ENCODE data around the gene AHRR. TPM values are rescaled to one million over a fixed set of nuclear protein-coding genes. Genes with fewer than 3 reads are reported as not detected.

Gene AHRR
- total RNA-seq, 1 donor from 2014 or later, result 1.4 TPM

DNA sequence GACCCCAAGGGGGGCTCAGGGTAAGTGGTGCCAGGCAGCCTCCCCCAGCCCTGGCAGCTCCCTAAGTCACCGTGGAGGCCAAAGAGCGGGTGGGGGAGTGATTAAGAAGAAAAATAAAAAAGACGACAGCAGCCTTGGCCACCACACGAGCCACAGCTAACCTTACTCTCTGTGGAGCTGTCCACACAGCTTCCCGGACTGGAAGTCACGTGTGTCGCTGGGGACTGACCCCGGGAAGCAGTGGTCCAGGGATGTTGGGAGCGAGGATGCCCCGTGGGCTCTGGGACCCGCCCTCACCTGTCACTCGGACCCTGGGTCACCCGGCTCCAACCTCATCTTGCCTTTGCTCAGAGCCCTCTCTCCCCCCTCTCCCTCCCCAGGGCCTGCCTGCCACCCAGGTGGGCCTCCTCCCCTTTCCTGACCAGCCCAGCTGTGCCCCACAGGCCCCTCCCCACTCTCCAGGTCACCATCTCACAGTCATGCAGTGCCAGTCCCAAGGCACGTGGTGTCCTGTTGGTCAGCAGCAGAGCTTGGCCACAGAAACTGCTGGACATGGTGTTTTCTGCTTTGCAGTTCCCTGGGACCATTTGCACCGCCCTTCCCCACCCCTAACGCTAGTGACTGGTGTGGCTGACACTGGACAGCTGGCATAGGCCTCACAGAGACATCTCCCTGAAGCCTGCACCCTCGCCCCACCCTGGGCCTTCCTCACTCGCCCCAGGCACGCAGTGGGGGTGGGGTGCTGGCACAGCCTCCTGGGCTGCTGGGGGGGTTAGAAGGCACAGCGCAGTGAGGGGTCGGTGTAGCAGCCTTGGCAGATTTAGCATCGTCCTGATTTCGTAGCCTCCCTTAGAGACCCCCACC lies 111.6 kb downstream of the AHRR start:
- H3K36me3 ChIP-seq, result no peaks in the 10 kb centered on the region
- peaks cover 4% of the 10 kb centered on the region for H3K27me3 ChIP-seq (ENCODE audit: low read depth)
- TF ChIP-seq, protein P1, sequence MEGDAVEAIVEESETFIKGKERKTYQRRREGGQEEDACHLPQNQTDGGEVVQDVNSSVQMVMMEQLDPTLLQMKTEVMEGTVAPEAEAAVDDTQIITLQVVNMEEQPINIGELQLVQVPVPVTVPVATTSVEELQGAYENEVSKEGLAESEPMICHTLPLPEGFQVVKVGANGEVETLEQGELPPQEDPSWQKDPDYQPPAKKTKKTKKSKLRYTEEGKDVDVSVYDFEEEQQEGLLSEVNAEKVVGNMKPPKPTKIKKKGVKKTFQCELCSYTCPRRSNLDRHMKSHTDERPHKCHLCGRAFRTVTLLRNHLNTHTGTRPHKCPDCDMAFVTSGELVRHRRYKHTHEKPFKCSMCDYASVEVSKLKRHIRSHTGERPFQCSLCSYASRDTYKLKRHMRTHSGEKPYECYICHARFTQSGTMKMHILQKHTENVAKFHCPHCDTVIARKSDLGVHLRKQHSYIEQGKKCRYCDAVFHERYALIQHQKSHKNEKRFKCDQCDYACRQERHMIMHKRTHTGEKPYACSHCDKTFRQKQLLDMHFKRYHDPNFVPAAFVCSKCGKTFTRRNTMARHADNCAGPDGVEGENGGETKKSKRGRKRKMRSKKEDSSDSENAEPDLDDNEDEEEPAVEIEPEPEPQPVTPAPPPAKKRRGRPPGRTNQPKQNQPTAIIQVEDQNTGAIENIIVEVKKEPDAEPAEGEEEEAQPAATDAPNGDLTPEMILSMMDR (IDR thresholded peaks at IDR 0.05; ENCODE audit: borderline replicate concordance), result no peak
- no peak overlapping the region for H3K4me3 ChIP-seq
- peaks cover 10% of the 10 kb centered on the region for H3K4me1 ChIP-seq
- no peak overlapping the region for H3K27ac ChIP-seq (replicated peaks)
- intact Hi-C loops (cut with micrococcal nuclease), result no loop called here
- DNase-seq, result no peak
- no peaks in the 10 kb centered on the region for H3K9me3 ChIP-seq (replicated peaks)

DNA sequence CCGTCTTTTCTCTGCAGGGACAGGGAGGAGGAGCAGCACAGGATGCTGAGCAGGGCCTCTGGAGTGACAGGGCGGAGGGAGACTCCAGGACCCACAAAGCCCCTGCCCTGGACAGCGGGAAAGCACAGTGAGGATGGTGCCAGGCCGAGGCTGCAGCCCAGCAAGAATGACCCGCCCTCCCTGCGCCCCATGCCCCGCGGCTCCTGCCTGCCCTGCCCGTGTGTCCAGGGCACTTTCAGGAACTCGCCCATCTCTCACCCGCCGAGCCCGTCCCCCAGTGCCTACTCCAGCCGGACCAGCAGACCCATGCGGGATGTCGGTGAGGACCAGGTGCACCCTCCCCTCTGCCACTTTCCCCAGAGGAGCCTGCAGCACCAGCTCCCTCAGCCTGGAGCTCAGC lies 112.3 kb downstream of the AHRR start:
- H3K27ac ChIP-seq (replicated peaks), result no peak overlapping the region
- H3K27me3 ChIP-seq (ENCODE audit: low read depth), result peaks cover 1% of the 10 kb centered on the region
- H3K4me3 ChIP-seq, result no peak overlapping the region
- peaks cover 10% of the 10 kb centered on the region for H3K4me1 ChIP-seq
- TF ChIP-seq, protein P1 (IDR thresholded peaks at IDR 0.05; ENCODE audit: borderline replicate concordance), result no peak
- H3K9me3 ChIP-seq (replicated peaks), result no peaks in the 10 kb centered on the region
- DNase-seq, result no peak
- H3K36me3 ChIP-seq, result no peaks in the 10 kb centered on the region
- intact Hi-C loops (cut with micrococcal nuclease), result no loop called here

DNA sequence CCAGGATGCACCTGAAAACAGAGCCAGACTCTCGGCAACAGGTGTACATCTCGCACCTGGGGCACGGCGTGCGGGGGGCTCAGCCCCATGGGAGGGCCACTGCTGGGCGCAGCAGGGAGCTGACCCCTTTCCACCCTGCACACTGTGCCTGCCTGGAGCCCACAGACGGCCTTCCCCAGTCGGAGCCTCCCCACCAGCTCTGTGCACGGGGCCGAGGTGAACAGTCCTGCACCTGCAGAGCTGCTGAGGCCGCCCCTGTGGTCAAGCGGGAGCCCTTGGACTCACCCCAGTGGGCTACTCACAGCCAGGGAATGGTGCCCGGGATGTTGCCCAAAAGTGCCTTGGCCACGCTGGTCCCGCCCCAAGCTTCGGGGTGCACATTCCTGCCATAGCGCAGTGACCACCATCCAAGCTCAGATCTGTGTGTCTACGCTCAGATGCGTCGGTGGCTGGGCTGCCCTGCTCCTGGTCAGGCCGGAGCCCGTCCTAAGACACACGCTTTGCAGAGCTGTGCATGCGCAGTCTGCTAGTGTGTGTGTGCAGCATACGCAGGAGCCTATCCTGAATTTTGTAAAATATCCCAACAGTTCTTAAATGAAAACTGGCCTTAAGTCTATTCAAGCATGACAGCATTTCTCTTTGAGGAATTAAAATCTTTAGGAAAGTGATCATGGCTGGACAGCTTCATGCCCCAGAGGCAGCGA lies 113.1 kb downstream of the AHRR start:
- Histone ChIP-seq H3K27ac (replicated peaks) (no peak overlapping the region), H3K27me3 (ENCODE audit: low read depth) (no peaks in the 10 kb centered on the region), H3K4me3 (no peak overlapping the region), H3K9me3 (replicated peaks) (no peaks in the 10 kb centered on the region), H3K4me1 (peaks cover 10% of the 10 kb centered on the region), H3K36me3 (no peaks in the 10 kb centered on the region)
- no peak for DNase-seq
- intact Hi-C loops (cut with micrococcal nuclease), result no loop called here
- TF ChIP-seq, protein P1 (IDR thresholded peaks at IDR 0.05; ENCODE audit: borderline replicate concordance), result no peak

DNA sequence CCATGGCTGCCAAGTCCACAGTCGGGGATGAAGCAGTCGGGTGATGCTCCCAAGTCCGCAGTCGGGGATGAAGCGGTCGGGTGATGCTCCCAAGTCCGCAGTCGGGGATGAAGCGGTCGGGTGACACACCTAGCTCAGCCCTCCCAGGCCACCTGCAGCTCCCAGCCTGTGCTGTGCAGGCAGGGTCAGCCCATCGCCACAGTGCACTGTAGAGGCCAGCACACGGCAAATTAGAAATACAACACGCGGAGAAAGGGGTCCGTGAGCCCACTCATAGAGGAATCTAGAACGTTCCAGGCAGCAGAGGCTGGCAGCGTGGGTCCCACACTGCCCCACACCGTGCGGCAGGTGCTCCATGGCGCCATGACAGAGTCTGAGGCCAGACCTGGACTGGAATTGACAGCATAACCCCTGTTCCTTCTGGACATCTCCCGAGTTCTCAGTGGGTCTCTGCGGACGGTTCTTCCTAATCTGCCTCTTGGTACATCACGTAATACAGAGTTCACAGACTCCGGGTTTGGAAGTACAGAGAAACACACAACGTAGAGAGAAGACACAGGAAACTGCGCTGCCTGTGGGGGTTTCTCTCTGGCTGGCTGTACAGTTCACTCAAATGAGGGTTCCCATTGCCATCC lies 113.8 kb downstream of the AHRR start:
- H3K4me1 ChIP-seq, result peaks cover 6% of the 10 kb centered on the region
- H3K4me3 ChIP-seq, result no peak overlapping the region
- H3K9me3 ChIP-seq (replicated peaks), result no peaks in the 10 kb centered on the region
- TF ChIP-seq, protein P1 (IDR thresholded peaks at IDR 0.05; ENCODE audit: borderline replicate concordance), result no peak
- no peaks in the 10 kb centered on the region for H3K36me3 ChIP-seq
- intact Hi-C loops (cut with micrococcal nuclease), result no loop called here
- no peaks in the 10 kb centered on the region for H3K27me3 ChIP-seq (ENCODE audit: low read depth)
- no peak overlapping the region for H3K27ac ChIP-seq (replicated peaks)
- DNase-seq, result no peak

DNA sequence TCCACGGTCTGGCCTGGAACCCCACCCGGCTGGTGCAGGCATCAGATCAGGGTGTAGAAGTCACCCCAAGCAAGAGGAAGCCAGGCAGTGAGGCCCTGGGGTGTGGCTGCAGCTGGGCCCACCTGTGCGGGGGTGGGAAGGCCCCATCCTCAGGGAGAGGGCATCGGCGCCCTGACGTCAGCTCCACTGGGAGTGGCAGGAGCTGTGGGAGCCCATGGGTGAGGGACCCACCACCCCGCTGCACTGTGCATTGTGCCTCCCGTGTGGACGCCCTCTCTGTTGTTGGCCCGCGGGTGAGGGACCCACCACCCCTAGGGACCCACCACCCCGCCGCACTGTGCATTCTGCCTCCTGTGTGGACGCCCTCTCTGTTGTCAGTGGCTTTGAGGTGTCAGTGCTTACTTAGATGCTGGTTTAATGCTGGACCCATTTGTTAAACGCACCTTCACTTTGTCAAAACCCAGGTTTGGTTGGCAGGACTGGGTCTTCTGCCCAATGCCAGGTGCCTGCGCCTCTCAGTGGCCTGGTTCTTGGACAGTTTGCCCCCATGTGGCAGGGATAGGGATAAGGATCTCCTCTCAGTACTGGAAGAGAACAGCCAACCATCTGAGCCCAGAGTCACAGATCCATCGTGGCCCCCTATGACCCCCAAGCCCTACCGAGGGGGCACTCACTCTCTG lies 114.6 kb downstream of the AHRR start:
- H3K4me1 ChIP-seq, result no peaks in the 10 kb centered on the region
- H3K27me3 ChIP-seq (ENCODE audit: low read depth), result no peaks in the 10 kb centered on the region
- no peak overlapping the region for H3K27ac ChIP-seq (replicated peaks)
- no peaks in the 10 kb centered on the region for H3K36me3 ChIP-seq
- no peak overlapping the region for H3K4me3 ChIP-seq
- TF ChIP-seq, protein P1 (IDR thresholded peaks at IDR 0.05; ENCODE audit: borderline replicate concordance), result no peak
- intact Hi-C loops (cut with micrococcal nuclease), result no loop called here
- H3K9me3 ChIP-seq (replicated peaks), result no peaks in the 10 kb centered on the region
- DNase-seq, result no peak
